C1 segment of cervical spinal cord (tissue), 14 donors: Measurements from ENCODE around the gene KCNH4.

Experiments
- DNase-seq, 14 donors: peaks; one replicate each; lab custom pipeline; 2025; lab: John Stamatoyannopoulos, UW

Gene KCNH4

GRCh38 chr17:42138749-42139492, 42.0 kb downstream of the KCNH4 start:
- no peak for DNase-seq

GRCh38 chr17:42136654-42137051, 44.3 kb downstream of the KCNH4 start:
- no peak for DNase-seq

DNA sequence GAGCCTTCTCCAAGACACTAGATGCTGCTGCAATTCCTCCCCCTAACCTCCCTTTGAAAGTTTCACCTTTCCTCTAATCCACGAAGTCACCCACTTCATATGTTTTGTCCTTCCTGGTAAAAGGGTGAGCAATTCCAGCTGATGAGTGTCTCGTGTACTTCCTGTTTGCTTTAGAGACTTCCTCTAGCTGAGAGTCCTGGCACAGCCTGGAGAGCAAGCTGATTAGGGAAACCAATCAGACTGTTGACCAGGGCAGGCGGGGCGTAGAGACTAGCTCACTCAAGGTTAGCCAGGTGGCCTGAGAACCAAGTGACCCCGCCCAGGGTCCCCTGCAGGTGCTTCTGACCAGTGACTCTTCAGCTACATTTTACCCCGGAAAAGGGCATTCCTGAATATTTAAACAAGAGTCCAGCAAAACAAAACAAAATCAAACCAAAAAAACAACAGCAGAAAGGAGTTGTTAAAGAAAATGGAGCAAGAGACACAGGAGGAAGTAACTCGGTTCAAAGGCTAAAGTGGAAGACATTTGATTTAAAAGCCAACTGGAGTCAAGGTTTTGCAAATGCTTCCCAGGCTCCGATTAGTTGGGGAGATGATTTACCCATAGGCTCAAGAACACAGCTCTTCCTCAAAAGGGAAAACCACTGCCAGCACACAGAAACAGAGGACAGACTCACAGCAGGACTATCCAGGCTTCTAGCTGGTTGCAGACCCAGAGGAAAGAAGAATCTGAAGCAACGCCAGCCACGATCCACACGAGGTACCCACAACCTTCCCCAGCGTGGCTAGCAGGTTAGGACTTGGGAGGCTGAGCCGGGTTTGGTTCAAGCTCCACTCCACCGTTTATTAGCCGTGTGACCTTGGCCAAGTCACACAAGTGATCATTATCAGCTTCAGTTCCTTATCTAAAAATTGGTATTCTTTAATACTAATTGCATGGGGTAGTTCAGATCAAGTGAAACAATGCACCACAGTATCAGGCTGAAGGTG, 45.0 kb downstream of the KCNH4 start:
- DNase-seq, result no peak

GRCh38 chr17:42135151-42135550, 45.8 kb downstream of the KCNH4 start:
- DNase-seq, result no peak

GRCh38 chr17:42133461-42134041, 47.4 kb downstream of the KCNH4 start:
- DNase-seq, result no peak

- DNase-seq, result peak in 11 of 14 donors; percentile 12 to 71 (median 48)
Measured at GRCh38 chr17:42132941-42133340, 48.0 kb downstream of the KCNH4 start.

- DNase-seq, result peak in 1 of 14 donors; percentile 27
Measured at GRCh38 chr17:42131981-42132432, 48.9 kb downstream of the KCNH4 start.

DNA sequence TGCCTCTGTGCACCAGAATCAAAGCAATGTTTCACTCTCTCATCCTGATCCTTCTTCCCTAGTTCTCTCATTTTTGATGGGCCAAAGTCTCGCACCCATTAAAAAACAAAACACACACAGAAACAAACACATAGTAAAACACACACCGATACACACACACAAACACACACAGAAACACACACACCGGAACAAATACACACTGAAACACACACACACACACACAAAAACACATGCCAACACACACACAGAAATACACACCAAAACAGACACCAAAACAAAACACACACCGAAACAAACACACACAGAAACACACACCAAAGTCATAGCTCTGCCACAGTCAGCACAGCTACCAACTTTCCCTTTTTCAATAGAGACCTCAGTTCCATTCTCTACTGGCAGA, 49.7 kb downstream of the KCNH4 start:
- DNase-seq, result no peak

DNA sequence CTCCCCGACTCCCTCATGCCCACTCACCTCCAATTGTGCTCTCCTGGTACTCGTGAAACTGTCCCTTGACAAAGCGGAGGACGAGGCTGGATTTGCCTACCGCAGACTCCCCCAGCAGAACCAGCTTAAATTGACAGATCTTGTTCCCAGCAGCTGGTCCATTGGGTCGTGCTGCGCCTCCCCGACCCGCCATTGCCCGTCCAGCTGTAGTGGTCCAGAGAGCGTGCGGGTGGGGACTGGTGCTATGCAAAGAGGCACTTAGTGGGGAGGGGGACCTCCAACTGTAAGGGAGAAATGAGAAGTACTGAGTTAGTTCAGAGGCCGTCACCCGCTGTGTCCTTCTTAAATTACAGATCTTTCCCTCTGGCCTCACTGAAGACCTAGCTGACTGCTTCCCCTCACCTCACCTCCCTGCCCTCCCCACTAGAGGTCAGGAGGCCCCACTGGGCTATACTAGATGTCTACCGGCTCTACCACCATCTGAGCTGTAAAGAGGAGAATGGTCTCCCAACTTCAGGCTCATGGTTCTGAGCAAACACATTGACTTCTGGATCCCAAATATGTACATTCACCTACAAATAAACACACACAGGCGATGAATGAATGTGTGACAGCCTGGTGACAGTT, 50.5 kb downstream of the KCNH4 start:
- DNase-seq, result no peak

- peak in 2 of 14 donors; percentile 28 to 43 for DNase-seq
Measured at GRCh38 chr17:42129109-42129837, 51.7 kb downstream of the KCNH4 start.

- no peak for DNase-seq
Measured at GRCh38 chr17:42127414-42127813, 53.5 kb downstream of the KCNH4 start.

DNA sequence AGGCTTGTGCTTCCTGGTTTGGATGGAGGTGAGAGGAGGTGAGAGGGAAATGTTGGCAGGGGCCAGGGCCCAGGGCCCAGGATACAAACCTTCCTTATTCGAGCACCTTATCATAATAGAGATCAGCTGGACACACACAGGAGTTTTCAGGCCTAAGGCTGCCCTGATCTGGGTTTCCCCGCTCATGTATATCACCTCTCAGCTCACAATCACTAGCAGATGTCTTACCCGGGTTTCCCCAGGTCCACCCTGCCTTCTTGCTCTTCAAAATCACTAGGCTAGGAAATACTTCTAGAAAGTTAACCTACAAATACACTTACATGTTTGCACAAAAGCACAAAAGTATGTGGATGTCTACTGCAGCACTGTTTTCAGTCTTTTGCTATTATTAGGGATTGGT, 54.1 kb downstream of the KCNH4 start:
- DNase-seq, result no peak

DNA sequence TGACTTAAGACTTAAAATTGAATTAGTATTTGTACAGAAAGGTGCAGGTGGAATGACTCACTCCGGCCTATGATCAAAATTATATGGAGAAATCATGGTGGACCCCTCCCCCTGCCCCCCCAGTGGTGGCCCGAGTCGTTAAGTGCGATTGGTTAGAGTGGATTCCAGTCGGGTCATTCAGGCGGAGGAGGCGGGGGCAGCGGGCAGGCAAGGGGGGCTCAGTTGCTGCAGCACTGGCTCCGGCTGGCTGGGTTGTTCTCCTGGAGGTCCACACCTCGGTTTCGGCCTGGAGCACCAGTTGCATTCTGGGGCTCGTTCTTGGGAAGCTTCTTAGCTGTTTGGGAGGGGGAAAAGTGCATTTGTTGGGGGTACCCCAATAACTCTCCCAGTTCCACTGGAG, 55.4 kb downstream of the KCNH4 start:
- DNase-seq, result no peak

DNA sequence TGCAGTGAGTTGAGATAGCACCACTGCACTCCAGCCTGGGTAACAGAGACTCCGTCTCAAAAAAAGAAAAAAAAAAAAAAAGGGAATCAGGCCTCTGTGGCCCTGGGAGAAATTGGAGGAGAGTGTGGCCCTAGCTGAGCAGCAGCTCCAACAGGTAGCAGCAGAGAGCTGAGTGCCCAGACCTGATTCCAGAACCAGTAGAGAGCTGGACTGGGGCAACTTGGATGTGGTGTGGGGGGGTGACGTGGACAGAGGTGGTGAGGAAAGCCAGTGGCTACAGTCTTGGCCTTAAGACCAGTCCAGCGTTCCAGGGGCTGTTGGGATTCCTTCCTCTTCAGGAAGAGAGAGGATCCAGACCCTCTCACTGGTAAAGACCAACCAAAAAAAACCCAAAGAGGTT, 56.7 kb downstream of the KCNH4 start:
- no peak for DNase-seq

DNA sequence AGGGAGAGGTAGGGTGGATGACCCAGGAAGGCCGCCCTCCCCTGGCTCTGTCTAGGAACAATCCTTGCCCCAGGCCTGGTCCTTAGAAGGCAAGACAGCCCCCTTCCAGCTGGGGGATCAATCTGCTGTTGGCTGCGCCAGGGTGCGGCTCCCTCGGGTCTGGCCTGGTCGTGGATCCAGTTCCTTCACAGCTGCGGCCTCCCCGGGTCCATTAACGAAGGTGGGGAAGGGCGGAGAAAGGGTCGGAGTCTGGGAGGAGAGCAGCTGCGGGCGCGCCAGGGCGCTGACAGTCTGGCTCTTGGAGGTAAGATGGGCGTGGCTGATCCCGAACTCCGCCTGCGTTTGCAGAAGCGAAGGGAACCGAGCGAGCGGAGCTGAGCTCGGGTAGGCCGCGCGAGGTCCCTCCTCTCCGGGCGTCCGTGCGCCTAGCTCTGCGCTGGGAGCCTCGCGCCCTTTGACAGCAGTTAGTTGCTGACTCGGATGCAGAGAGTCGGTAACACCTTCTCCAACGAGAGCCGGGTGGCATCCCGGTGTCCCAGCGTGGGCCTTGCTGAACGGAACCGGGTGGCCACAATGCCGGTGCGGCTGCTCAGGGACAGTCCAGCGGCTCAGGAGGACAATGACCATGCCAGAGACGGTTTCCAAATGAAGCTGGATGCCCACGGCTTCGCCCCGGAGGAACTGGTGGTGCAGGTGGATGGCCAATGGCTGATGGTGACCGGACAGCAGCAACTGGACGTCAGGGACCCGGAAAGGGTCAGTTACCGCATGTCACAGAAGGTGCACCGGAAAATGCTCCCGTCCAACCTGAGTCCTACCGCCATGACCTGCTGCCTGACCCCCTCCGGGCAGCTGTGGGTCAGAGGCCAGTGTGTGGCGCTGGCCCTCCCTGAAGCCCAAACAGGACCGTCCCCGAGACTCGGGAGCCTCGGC, 58.3 kb downstream of the KCNH4 start, which contains the start of gene HSPB9:
Gene HSPB9 (plus strand): TSS at position 434 of the 933 bp plus-strand sequence. CDS start 47 bp downstream, at position 481.
- peak in 1 of 14 donors; percentile 6 for DNase-seq

GRCh38 chr17:42120770-42121769, 59.9 kb downstream of the KCNH4 start, which contains the start of gene KAT2A:
TSS of gene KAT2A (minus strand) at chr17:42121367. CDS start at chr17:42121304, 63 bp downstream.
- DNase-seq, result peak in 13 of 14 donors; percentile 18 to 87 (median 70)

DNA sequence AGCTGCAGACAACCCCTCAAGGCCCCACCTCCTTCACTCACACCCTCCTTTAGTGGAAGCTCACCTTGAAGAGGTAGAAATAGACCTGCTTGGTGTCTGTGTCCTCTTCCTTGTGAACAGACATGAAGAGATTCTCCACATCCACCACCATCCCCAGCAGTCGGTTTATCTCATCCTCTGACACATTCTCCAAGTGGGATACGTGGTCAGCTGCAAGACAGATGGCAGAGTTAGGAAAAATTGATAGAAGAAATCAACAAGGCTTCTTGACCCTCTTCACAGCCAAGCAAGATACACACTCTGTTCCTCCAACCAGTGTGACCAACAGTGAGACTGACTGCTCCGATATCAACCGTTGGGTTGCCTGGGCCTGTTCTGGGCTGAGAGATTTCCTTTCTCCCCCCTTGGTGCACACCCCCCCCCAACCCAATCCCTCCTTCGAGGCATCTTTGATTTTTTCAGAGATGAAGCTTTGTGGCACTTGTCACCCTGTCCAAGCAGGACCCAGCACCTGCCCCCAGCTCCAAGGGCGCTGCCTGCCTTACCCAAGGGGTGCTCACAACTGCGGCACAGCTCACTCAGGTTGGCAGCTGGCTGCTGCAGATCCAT, 60.7 kb downstream of the KCNH4 start:
- no peak for DNase-seq

DNA sequence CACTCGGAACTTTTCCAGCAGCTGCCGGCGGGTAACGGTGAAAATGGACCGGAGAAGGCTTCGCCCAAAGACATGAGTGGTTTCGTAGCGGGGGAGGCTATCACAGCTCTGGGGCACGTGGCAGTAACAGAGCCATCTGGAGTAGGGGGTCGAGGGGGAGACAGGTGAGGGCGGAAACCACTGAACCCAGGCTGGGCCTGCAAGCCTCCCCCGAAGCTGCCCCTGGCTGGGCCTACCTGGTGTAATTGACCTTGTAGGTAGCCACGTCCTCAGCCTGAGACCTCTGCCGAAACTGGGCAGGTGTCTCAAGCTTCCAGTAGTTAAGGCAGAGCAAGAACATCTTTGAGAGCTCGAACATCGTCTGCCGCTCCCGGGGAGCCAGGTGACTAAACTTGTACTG, 61.6 kb downstream of the KCNH4 start:
- DNase-seq, result no peak
